GM18505 (cell line): ENCODE measurements around the gene PRRG2.

Source experiments
- ATAC-seq: cut with Tn5 transposase; IDR thresholded peaks from one replicate; pipeline ENCODE4 v1.9.1; 2021; ENCODE audit not compliant: unreplicated experiment
- POLR2A ChIP-seq: IDR thresholded peaks from 4 replicates; pipeline ENCODE4 v1.6.1; 2011; ENCODE audit warnings: borderline replicate concordance; ENCODE audit not compliant: insufficient read depth, insufficient read length; ENCODE audit errors: extremely low read depth

The PRRG2 gene

DNA sequence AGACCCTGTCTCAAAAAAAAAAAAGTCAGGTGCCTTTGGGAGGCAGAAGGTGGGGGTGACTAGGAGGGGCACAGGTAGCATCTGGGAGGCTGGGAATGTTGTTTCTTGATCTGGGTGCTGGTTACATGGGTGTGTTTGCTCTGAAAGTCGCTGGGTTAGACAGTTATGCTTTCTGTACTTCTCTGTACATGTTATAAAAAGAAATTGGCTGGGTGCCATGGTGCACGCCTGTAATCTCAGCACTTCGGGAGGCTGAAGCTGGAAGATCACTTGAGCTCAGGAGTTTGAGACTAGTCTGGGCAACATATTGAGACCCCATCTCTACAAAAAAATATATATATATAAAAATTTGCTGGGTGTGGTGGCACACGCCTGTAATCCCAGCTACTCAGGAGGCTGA is 15.9 kb upstream of the PRRG2 start:
- TF ChIP-seq POLR2A: no peak
- no peak for ATAC-seq

DNA sequence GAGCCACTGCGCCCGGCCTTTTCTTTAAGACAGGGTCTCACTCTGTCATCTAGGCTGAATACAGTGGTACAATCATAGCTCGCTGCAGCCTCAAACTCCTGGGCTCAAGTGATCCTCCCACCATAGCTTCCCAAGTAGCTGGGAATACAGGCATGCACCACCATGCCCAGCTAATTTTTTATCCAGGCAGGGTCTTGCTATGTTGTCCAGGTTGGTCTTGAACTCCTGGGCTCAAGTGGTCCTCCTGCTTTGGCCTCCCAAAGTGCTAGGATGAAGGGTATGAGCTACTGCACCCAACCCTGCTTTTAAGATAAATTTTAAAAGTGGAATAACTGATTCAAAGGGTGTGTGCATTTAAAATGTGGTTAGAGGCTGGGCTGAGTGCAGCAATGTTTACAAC is 14.8 kb upstream of the PRRG2 start:
- no peak for ATAC-seq
- no peak for TF ChIP-seq POLR2A

- ATAC-seq: no peak
- TF ChIP-seq POLR2A: no peak
These were observed 13.2 kb upstream of the PRRG2 start for GRCh38 chr19:49567861-49568441.

DNA sequence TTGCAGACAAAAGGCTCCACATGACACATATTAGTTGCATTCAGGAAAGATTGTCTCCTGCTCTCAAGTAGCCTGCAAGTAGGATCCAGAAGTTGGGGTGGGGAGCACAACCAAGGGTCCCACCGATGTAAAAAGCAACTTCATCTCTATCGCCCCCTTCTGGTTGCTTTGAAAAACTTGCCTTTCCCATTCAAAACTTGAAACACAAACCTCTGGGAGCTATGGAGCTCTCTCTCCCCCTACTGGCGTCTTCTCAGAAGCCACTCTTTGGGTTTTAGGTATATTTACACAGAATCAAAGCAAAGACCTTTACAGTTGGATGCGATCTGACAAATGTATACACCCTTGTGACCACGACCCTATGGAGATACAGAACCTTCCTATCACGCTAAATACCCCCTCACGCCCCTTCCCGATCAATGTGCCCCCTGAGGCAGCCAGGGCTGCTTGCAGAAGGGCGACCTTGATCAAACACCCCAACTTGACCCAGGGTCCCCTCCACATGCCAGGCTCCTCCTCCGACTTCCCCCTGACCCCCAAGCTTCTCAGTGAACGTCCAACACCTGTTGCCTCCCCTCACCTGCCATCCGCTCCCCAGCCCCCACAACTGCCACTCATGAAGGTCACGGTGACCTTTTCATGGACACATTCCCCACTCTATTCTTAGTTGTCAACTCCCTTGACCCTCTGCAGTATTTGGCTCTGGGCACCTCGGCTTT is 10.8 kb upstream of the PRRG2 start:
- no peak for ATAC-seq
- no peak for TF ChIP-seq POLR2A

DNA sequence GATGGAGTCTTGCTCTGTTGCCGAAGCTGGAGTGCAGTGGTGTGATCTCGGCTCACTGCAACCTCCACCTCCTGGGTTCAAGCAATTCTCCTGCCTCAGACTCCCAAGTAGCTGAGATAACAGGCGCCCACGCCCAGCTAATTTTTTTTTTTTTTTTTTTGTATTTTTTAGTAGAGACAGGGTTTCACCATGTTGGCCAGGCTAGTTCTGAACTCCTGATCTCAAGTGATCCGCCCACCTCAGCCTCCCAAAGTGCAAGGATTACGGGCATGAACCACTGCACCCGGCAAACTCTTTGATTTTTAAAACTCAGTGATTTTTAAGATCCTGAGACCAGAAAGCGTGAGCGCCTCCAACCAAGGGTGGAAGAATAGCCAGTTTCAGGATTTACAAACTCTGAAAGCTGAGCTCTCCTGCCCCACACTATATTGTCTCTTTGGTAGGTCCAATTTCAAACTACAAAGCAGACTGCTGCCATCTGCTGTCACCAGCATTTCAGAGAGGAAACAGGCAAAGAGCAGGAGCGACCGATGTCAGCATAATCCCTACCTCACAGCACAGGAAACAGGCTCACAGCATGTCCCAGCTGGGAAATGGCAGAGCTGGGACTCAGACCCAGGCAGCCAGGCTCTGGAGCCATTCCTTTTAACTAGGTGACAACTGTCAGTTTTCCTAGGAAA is 10.0 kb upstream of the PRRG2 start:
- ATAC-seq: no peak
- no peak for TF ChIP-seq POLR2A

GRCh38 chr19:49573009-49573408 is 8.1 kb upstream of the PRRG2 start:
- no peak for ATAC-seq
- no peak for TF ChIP-seq POLR2A

GRCh38 chr19:49573425-49573824 is 7.7 kb upstream of the PRRG2 start:
- TF ChIP-seq POLR2A: no peak
- ATAC-seq: no peak

DNA sequence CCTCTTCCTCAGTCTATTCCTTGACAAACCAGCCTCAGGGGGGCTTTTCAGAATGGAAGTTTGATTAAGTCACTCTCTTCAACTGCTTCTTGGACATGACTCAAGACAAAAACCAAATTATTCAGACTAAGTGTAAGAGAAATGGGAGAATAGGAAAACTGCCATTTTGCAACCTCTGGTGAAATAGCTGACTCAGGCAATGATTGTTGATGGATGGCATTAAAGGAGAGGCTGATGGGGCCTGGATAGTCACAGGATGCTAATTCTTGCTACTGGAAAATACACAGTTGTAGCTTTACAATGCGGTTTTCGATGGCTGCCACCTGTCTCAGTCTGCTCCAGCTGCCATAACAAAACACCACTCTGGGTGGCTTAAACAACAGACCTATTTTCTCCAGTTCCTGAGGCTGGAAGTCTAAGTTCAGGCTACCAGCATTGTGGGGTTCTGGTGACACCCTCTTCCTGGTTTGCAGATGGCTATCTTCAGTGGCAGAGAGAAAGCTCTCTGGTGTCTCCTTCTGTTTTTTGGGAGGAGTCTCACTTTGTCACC is 6.8 kb upstream of the PRRG2 start:
- TF ChIP-seq POLR2A: no peak
- ATAC-seq: no peak

DNA sequence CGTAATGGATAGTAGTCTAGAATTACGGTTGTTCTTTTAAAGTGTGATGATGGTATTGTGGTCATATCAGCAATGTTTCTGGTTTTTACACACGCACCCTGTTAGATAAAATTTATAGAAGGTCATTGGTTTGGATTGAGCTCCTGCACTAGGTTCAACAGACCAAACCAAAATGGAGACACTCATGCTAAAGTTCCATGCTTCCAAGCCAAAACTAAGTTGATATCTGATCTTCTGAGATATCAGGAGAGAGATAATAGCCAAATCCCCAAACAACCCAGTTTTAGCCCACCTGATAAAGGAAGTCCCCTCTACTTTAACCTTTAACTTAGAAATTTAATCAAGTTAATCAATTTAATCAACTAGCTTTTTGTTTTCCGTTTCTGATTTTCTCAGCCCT is 1.9 kb upstream of the PRRG2 start:
- no peak for ATAC-seq

GRCh38 chr19:49579947-49580263 is 1.2 kb upstream of the PRRG2 start:
- TF ChIP-seq POLR2A: no peak
- no peak for ATAC-seq

More for the DNA sequence above, 1.9 kb upstream of the PRRG2 start:
- TF ChIP-seq POLR2A: no peak

DNA sequence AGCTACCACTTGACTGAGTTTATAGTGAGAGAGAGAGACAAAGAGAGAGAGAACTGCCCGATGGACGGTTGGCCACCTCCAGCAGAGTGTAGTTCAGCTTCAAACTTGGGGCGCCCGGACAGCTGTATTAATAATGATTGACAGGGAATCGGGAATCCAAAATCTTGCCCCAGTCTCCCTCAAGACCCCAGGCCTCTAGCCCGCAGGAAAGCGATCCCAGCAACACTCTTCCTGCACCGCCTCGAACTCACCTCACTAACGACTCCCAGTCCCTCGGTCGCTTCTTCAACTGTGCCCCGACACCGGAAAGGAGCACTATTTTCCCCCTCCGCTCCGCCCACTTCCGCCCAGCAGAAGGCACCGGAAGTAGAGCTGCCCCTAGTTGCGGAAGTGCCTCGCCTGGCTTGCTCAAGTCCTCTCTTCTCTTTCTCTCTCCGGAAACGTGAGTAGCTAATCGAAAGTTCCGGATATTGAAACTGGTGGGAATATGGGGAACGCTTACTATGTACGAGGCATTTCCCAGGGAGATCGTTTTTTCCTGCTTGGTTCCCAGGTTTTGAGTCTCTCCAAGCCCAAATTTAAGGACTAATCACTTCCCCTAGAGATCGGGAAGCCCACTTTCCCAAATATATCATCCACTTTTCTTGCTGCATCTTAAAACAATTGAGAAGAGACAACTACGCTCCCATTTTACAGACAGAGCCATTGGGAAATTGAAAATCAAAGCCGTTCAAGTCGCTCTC is 681 bp upstream of the PRRG2 start, which contains the start of gene NOSIP:
Gene NOSIP (minus strand): TSS at position 293 of the 743 bp plus-strand sequence. CDS start 19,865 bp downstream, outside the sequence.
- ATAC-seq: peak; percentile 84
- peak; percentile 99 for TF ChIP-seq POLR2A

DNA sequence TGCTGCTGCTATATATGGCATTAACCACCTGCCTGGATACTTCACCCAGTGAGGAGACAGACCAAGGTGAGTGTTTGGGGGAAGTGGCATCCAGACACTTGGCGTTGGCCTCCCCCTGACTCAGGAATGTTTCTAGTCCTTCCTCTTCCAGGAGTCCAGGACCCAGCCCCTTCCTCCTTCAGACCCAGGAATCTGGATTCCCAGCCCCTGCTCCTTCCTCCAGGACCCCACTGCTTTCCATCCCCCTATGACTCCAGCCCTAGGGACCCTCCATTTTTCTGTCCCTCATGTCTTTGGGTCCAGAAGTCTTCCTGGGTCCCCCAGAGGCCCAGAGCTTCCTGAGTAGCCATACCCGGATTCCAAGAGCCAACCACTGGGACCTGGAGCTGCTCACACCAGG is 2.1 kb downstream of the PRRG2 start:
- ATAC-seq: no peak
- no peak for TF ChIP-seq POLR2A

DNA sequence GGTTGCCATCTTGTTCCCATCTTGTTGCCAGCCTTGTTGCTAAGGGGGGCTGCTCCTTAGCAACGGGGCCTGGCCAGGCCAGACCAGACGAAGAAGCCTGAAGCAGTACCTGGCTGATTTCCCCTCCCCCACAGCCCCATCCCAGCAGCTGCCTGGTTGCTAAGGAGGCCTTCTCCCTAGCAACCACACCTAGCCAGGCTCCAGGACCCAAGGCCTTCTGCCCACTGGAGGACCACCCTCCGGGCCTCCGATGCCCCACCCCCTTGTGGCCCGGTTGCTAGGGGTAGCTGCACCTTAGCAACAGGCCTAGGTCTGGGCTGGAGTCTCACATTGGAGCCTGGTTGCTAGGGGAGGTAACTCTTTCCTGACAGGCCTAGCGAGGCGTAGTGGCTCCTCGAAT is 3.9 kb downstream of the PRRG2 start:
- TF ChIP-seq POLR2A: no peak
- ATAC-seq: no peak
